ENCODE results near the gene SNX7. TPM values are rescaled to one million over a fixed set of nuclear protein-coding genes. Genes with fewer than 3 reads are reported as not detected.

The SNX7 gene
- total RNA-seq, 1 experiment from 2014 or later: 22.8 TPM

DNA sequence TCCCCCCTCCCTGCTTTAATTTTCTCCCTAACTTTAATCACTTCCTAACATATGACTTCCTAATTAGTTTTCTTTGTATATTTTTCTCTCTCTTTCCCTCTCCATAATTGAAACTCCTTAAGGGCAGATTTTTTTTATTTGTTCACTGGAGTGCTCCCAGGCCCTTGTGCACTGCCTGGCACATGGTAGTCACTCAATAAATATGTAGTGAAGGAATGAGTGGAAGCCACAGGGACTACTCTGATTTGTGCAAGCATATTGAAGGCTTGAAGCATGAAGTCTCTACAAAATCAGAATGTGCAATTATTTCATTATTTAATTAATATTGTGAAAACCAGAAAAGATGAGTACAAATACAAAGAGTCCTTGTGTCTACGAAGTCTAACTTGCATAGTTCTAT, 41.5 kb downstream of the SNX7 start:
- CTCF ChIA-PET: no interaction called here
- H3K36me3 Mint-ChIP-seq (ENCODE audit: insufficient read depth, unreplicated experiment): peaks cover 4% of the 10 kb centered on the region
- H3K4me3 Mint-ChIP-seq (ENCODE audit: low read depth, unreplicated experiment): no peak overlapping the region
- H3K27ac Mint-ChIP-seq (ENCODE audit: unreplicated experiment): no peak overlapping the region
- H3K27me3 Mint-ChIP-seq (ENCODE audit: unreplicated experiment): no peaks in the 10 kb centered on the region
- no TSS peak for BruUV-seq (replicated peaks)
- no peak for DNase-seq
- H3K9me3 Mint-ChIP-seq (ENCODE audit: low read depth, unreplicated experiment): no peaks in the 10 kb centered on the region
- TF ChIP-seq, protein P1, sequence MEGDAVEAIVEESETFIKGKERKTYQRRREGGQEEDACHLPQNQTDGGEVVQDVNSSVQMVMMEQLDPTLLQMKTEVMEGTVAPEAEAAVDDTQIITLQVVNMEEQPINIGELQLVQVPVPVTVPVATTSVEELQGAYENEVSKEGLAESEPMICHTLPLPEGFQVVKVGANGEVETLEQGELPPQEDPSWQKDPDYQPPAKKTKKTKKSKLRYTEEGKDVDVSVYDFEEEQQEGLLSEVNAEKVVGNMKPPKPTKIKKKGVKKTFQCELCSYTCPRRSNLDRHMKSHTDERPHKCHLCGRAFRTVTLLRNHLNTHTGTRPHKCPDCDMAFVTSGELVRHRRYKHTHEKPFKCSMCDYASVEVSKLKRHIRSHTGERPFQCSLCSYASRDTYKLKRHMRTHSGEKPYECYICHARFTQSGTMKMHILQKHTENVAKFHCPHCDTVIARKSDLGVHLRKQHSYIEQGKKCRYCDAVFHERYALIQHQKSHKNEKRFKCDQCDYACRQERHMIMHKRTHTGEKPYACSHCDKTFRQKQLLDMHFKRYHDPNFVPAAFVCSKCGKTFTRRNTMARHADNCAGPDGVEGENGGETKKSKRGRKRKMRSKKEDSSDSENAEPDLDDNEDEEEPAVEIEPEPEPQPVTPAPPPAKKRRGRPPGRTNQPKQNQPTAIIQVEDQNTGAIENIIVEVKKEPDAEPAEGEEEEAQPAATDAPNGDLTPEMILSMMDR (IDR thresholded peaks at IDR 0.05; ENCODE audit: unreplicated experiment): no peak
- intact Hi-C loops (cut with micrococcal nuclease; ENCODE audit: unreplicated experiment): no loop called here
- no peaks in the 10 kb centered on the region for H3K4me1 Mint-ChIP-seq (ENCODE audit: low read depth, unreplicated experiment)

DNA sequence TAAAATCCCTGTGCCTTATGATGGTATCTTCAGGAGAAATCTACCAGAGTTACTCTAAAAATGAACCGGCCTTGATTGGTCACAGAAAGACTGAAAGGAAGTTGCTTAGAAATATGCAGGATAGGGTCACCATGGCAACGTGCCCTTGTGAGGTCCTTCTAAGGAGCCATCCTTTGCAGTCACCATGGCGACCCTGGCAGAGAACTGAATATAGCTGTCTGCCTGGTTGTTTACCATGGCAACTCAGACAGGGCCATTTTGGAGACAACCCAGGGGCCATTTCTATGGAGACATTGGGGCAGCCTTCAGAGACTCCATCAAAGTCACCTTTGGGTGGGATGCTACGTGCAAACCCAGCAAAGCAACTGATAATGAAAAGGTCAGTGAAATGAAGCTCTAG, 43.0 kb downstream of the SNX7 start:
- Mint-ChIP-seq H3K36me3 (ENCODE audit: insufficient read depth, unreplicated experiment) (peaks cover 4% of the 10 kb centered on the region), H3K27ac (ENCODE audit: unreplicated experiment) (no peak overlapping the region), H3K4me1 (ENCODE audit: low read depth, unreplicated experiment) (no peaks in the 10 kb centered on the region), H3K9me3 (ENCODE audit: low read depth, unreplicated experiment) (no peaks in the 10 kb centered on the region), H3K4me3 (ENCODE audit: low read depth, unreplicated experiment) (no peak overlapping the region), H3K27me3 (ENCODE audit: unreplicated experiment) (no peaks in the 10 kb centered on the region)
- BruUV-seq (replicated peaks): no TSS peak
- no peak for DNase-seq
- TF ChIP-seq, protein P1 (IDR thresholded peaks at IDR 0.05; ENCODE audit: unreplicated experiment): no peak
- CTCF ChIA-PET: no interaction called here
- intact Hi-C loops (cut with micrococcal nuclease; ENCODE audit: unreplicated experiment): no loop called here

DNA sequence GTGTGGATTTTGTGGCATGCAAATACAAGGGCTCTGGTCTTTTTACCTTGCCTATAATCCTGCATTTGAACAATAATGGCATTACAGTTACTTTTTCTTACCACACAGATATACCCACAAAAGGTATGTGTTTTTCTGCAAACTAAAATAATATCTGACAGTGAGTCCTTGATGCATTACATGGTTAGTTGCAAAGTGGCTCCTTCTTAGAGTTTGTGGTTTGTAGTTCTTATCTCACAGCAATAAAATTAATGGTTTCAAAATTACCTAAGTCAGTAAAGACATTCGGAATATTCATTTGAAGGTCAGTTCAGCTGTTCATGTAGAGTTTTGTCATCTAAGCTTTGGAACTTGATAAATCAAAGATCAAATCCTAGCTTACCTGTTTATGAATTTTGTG, 43.5 kb downstream of the SNX7 start:
- no peaks in the 10 kb centered on the region for H3K9me3 Mint-ChIP-seq (ENCODE audit: low read depth, unreplicated experiment)
- CTCF ChIA-PET: no interaction called here
- H3K27ac Mint-ChIP-seq (ENCODE audit: unreplicated experiment): no peak overlapping the region
- no TSS peak for BruUV-seq (replicated peaks)
- TF ChIP-seq, protein P1 (IDR thresholded peaks at IDR 0.05; ENCODE audit: unreplicated experiment): no peak
- DNase-seq: no peak
- no peaks in the 10 kb centered on the region for H3K36me3 Mint-ChIP-seq (ENCODE audit: insufficient read depth, unreplicated experiment)
- intact Hi-C loops (cut with micrococcal nuclease; ENCODE audit: unreplicated experiment): no loop called here
- no peaks in the 10 kb centered on the region for H3K27me3 Mint-ChIP-seq (ENCODE audit: unreplicated experiment)
- no peak overlapping the region for H3K4me3 Mint-ChIP-seq (ENCODE audit: low read depth, unreplicated experiment)
- no peaks in the 10 kb centered on the region for H3K4me1 Mint-ChIP-seq (ENCODE audit: low read depth, unreplicated experiment)

DNA sequence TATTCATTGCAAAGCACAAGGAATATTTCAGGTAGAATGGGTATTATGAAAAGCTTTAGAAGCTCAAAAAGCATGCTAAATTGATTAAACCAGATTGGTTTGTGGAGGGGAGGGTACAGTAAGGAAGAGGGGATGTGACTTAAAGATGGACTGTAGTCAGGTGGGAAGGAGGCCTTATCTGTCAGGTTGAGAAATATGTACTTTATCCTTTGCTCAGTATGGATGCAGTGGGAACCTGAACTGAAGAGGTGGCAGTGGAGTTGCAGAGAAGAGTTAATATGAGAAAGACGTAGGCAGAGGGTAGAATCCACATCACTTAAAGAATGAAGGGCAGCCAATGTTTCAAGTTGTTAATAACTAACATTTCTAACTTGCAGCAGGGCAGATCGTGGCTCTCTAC, 44.1 kb downstream of the SNX7 start:
- Mint-ChIP-seq H3K9me3 (ENCODE audit: low read depth, unreplicated experiment) (no peaks in the 10 kb centered on the region), H3K36me3 (ENCODE audit: insufficient read depth, unreplicated experiment) (no peaks in the 10 kb centered on the region), H3K4me1 (ENCODE audit: low read depth, unreplicated experiment) (no peaks in the 10 kb centered on the region), H3K27me3 (ENCODE audit: unreplicated experiment) (no peaks in the 10 kb centered on the region), H3K27ac (ENCODE audit: unreplicated experiment) (no peak overlapping the region), H3K4me3 (ENCODE audit: low read depth, unreplicated experiment) (no peak overlapping the region)
- DNase-seq: no peak
- CTCF ChIA-PET: no interaction called here
- no TSS peak for BruUV-seq (replicated peaks)
- intact Hi-C loops (cut with micrococcal nuclease; ENCODE audit: unreplicated experiment): no loop called here
- TF ChIP-seq, protein P1 (IDR thresholded peaks at IDR 0.05; ENCODE audit: unreplicated experiment): no peak
